Stimulated activated CD8-positive, alpha-beta memory T cell treated with anti-CD3 and anti-CD28 coated beads, Interleukin-7, amount 100 ng/mL, for 24 hours (primary cell): Measurements from ENCODE around the gene FBXO30.

Source experiments
- DNase-seq: peaks from one replicate; pipeline ENCODE4 v3.0.0-alpha.2; 2020; ENCODE audit warnings: low read depth

FBXO30 gene

DNA sequence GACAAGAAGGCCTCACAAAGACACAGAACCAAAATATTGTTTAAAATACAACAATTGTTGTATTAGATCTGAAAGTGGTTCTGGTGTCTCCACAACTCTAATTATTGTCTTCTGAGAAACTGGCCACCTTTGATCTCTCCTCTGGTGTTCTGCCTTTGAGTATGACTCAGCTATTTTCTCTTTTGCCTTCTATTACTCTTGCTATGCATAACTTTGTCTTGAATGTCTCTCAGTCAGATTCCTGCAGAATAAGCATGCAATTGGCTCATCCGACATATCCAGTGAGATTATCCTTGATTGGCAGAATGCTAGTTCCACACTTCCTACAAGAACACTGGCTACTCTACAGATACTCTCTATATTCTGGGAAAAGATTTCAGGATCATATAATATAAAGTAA lies 65.0 kb downstream of the FBXO30 start:
- DNase-seq = no peak

DNA sequence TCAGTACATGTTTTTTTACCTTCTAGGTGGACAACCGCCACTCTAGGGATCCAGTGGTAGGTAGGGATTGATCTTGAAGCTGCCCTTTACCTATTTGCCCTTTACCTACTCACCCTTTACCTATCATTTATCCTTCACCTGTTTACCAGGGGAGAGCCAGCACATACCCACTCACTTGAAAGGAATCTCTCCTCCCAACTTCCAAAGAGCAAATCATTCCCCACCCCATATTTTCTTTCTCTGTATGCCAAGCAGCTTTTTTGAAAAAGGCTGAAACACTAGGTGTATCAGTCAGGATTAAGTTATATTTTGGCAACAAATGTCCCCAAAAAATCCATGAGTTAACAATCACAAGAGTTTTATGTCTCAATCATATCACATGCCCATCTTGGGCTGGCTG lies 68.7 kb downstream of the FBXO30 start:
- DNase-seq = no peak

- DNase-seq = no peak
Observed at GRCh38 chr6:145744619-145745018, 70.0 kb downstream of the FBXO30 start.
